Endothelial cell (in vitro differentiated cells): ENCODE data around the gene CYP2J2. TPM values are rescaled to one million over a fixed set of nuclear protein-coding genes. Genes with fewer than 3 reads are reported as not detected.

ENCODE experiments used
- DNase-seq: peaks from one replicate; pipeline ENCODE4 v3.0.0; 2021; ENCODE audit warnings: low spot score
- H3K27ac Mint-ChIP-seq: one replicate; pipeline ENCODE4 v1.8.0; 2021; ENCODE audit warnings: mixed read lengths, inconsistent platforms; ENCODE audit not compliant: unreplicated experiment
- H3K27me3 Mint-ChIP-seq: one replicate; pipeline ENCODE4 v1.8.0; 2021; ENCODE audit warnings: mild to moderate bottlenecking, moderate library complexity, mixed read lengths, inconsistent platforms; ENCODE audit not compliant: unreplicated experiment
- H3K36me3 Mint-ChIP-seq: one replicate; pipeline ENCODE4 v1.8.0; 2021; ENCODE audit warnings: mild to moderate bottlenecking, low read depth, mixed read lengths, inconsistent platforms; ENCODE audit not compliant: unreplicated experiment
- H3K4me1 Mint-ChIP-seq: one replicate; pipeline ENCODE4 v1.8.0; 2021; ENCODE audit warnings: mild to moderate bottlenecking, mixed read lengths, inconsistent platforms; ENCODE audit not compliant: unreplicated experiment
- H3K4me3 Mint-ChIP-seq: one replicate; pipeline ENCODE4 v1.8.0; 2021; ENCODE audit warnings: mild to moderate bottlenecking, mixed read lengths, inconsistent platforms; ENCODE audit not compliant: unreplicated experiment
- H3K9me3 Mint-ChIP-seq: one replicate; pipeline ENCODE4 v1.8.0; 2021; ENCODE audit warnings: mixed read lengths, inconsistent platforms; ENCODE audit not compliant: unreplicated experiment
- CTCF ChIP-seq: fragments of 200-600 bp; sonication (generic); IDR thresholded peaks from one replicate; pipeline ENCODE4 v1.5.0; 2021; ENCODE audit warnings: antibody characterized with exemption; ENCODE audit not compliant: unreplicated experiment
- total RNA-seq: library from RNA; stranded (reverse); fragmentation: NEBNext Ultra II Directional; extraction: Animal tissue kit (Norgen Biotek cat#: 25700); gene quantifications from one replicate; pipeline ENCODE4 v1.2.1, GENCODE V29; 2021; ENCODE audit not compliant: unreplicated experiment

CYP2J2 gene
- total RNA-seq, 1 donor from 2014 or later: 0.64 TPM

DNA sequence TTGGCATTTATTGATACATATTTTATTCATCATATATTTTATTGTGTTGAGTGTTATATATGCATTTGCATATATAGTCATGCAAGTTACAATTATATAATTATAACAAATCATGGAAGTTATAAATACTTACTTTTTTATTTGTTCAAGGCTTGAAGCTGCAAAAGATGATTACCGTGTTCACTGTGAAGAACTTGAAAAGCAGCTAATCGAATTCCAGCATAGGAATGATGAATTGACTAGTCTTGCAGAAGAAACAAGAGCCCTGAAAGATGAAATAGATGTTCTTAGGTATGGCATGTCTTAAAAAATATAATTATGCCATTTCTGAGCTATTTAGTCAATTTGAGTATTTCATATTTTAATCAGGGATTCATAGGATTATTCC lies 79.7 kb downstream of the CYP2J2 start:
- TF ChIP-seq CTCF: no peak

DNA sequence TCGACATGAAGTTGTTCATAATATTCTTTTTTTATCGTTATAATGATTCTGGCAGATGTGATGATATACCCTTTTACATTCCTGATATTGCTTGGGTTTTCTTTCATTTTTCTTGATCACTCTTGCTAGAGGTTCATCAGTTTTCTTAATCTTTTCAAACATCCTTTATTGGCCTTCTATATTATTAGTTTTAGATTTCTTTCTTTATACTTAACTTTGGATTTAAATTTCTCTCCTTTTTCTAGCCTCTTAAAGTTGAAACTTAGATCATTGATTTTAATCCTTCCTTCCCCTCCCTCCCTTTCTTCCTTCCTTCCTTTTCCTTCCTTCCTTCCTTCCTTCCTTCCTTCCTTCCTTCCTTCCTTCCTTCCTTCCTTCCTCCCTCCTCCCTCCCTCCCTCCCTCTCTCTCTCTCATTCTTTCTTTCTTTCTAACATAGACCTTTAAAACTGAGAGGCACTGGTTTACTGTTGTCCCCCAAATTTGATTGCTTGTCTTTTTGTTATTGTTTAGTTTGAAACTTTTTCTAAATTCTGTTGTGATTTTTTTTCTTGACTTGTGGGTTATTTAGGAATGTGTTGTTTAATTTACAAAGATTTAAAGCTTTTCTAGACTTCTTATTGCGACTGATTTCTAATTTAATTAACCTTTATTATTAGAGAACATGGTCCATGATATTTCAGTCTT lies 80.2 kb downstream of the CYP2J2 start:
- no peak for TF ChIP-seq CTCF
- Mint-ChIP-seq H3K27me3 (no peaks in the 10 kb centered on the region), H3K27ac (no peak overlapping the region), H3K4me3 (no peak overlapping the region), H3K9me3 (no peaks in the 10 kb centered on the region), H3K36me3 (no peaks in the 10 kb centered on the region), H3K4me1 (no peaks in the 10 kb centered on the region)
- DNase-seq: no peak

More for the DNA sequence above, 79.7 kb downstream of the CYP2J2 start:
- Mint-ChIP-seq H3K36me3 (no peaks in the 10 kb centered on the region), H3K4me3 (no peak overlapping the region), H3K27ac (no peak overlapping the region), H3K9me3 (no peaks in the 10 kb centered on the region), H3K4me1 (no peaks in the 10 kb centered on the region), H3K27me3 (no peaks in the 10 kb centered on the region)
- no peak for DNase-seq

DNA sequence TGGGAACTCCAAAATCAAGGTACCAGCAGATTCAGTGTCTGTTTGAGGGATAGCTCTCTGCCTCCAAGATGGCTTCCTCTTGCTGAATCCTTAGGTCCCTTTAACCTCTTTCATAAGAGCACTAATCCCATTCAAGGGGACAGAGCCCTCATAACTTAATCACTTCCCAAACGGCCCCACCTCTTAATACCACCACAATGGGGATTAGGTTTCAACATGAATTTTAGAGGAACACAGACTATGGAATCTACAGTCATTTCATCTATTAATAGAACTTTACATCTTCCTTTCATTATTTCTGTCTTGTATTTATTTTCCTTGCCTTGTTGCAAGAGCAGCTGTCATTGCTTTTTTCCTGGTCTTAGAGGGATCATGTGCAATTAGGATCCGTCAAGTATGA lies 81.5 kb downstream of the CYP2J2 start:
- Mint-ChIP-seq H3K36me3 (no peaks in the 10 kb centered on the region), H3K27ac (no peak overlapping the region), H3K27me3 (no peaks in the 10 kb centered on the region), H3K4me1 (no peaks in the 10 kb centered on the region), H3K4me3 (no peak overlapping the region), H3K9me3 (no peaks in the 10 kb centered on the region)
- DNase-seq: no peak
- no peak for TF ChIP-seq CTCF

Other genes with a start within 250 kb of the CYP2J2 start
- gene HOOK1, start 111.8 kb downstream of the CYP2J2 start, total RNA-seq: 8.2 TPM
- gene C1orf87, start 147.0 kb upstream of the CYP2J2 start, total RNA-seq: 0.23 TPM